ENCODE results near the gene SUCO. TPM values are rescaled to one million over a fixed set of nuclear protein-coding genes. Genes with fewer than 3 reads are reported as not detected.

The SUCO gene
- total and polyA plus RNA-seq, 2 donors (not counting 1 experiment from before 2014, with no cell fraction given): 5.5 to 59.7 TPM

DNA sequence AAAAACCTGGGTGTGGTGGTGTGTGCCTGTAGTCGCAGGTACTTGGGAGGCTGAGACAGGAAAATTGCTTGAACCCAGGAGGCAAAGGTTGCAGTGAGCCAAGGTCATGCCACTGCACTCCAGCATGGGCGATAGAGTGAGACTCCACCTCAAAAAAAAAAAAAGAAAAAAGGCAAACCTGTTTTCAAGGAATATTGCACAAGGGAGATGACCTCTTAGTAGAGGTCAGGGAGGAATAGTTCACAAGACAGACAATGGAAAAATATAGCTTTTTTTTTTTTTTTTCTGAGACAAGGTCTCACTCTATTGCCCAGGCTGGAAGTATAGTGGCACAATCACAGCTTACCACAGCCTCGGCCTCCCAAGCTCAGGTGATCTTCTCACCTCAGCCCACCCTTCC, 22.5 kb upstream of the SUCO start:
- POLR2A ChIA-PET: no interaction called here
- H3K27me3 Mint-ChIP-seq: peaks cover 3% of the 10 kb centered on the region

GRCh38 chr1:172512591-172512990, 20.4 kb upstream of the SUCO start:
- Histone ChIP-seq H2AFZ (ENCODE audit: insufficient read depth, low read depth, low read length, poor library complexity, severe bottlenecking) (no peak overlapping the region), H3K27ac (ENCODE audit: low read length in 2 of 2) (no peak overlapping the region), H3K4me1 (ENCODE audit: control insufficient read depth in 2 of 2, insufficient read depth in 2 of 2, low read length in 2 of 2) (no peaks in the 10 kb centered on the region), H3K27me3 (replicated peaks in 1 of 4; ENCODE audit: control extremely low read depth in 1 of 4, control insufficient read depth in 3 of 4, insufficient read depth in 4 of 4, low read length in 3 of 4) (peaks cover 0 to 2% (median 0%) of the 10 kb centered on the region in 4 experiments), H3K9ac (ENCODE audit: low read length) (no peak overlapping the region), H3K36me3 (replicated peaks in 1 of 2; ENCODE audit: control extremely low read depth in 1 of 2, control insufficient read depth in 1 of 2, extremely low read depth in 1 of 2, insufficient read depth in 2 of 2, low read length in 1 of 2) (no peaks in the 10 kb centered on the region), H3K4me3 (ENCODE audit: control extremely low read depth in 1 of 5, extremely low read depth in 1 of 5, insufficient read depth in 1 of 5, low read depth in 2 of 5, low read length in 4 of 5) (no peak overlapping the region), H3K9me3 (ENCODE audit: control extremely low read depth in 1 of 3, control insufficient read depth in 2 of 3, insufficient read depth in 1 of 3, low read length in 2 of 3) (no peaks in the 10 kb centered on the region), H3K4me2 (replicated peaks; ENCODE audit: low read depth, low read length, poor library complexity, severe bottlenecking) (no peak overlapping the region), H3K79me2 (ENCODE audit: control insufficient read depth, insufficient read depth, low read length) (no peaks in the 10 kb centered on the region), H4K20me1 (ENCODE audit: control insufficient read depth, insufficient read depth, low read length, poor library complexity, severe bottlenecking) (no peaks in the 10 kb centered on the region)
- DNase-seq: no peak
- POLR2A ChIA-PET: no interaction called here
- no peak overlapping the region for H3K27ac Mint-ChIP-seq
- intact Hi-C loops (cut with micrococcal nuclease): no loop called here
- H3K27me3 Mint-ChIP-seq: peaks cover 3% of the 10 kb centered on the region
- TF ChIP-seq EZH2 (IDR thresholded peaks at IDR 0.05; ENCODE audit: borderline replicate concordance, insufficient read depth, low read depth, low read length, poor library complexity, severe bottlenecking): no peak
- H3K4me3 Mint-ChIP-seq: no peak overlapping the region
- CTCF ChIA-PET: interaction anchor here (0.7 to 1.0 kb wide), 2 partner anchors 25 to 529 kb away, joined by 3 read pairs; no protein-coding TSS in a partner anchor
- no peaks in the 10 kb centered on the region for H3K9me3 Mint-ChIP-seq (ENCODE audit: insufficient read depth)
- H3K4me1 Mint-ChIP-seq: no peaks in the 10 kb centered on the region
- ATAC-seq (ENCODE audit: low read depth): no peak

More for the DNA sequence above, 22.5 kb upstream of the SUCO start:
- Histone ChIP-seq H3K27me3 (replicated peaks in 1 of 4; ENCODE audit: control extremely low read depth in 1 of 4, control insufficient read depth in 3 of 4, insufficient read depth in 4 of 4, low read length in 3 of 4) (peaks cover 0 to 2% (median 0%) of the 10 kb centered on the region in 4 experiments), H4K20me1 (ENCODE audit: control insufficient read depth, insufficient read depth, low read length, poor library complexity, severe bottlenecking) (no peaks in the 10 kb centered on the region), H3K9ac (ENCODE audit: low read length) (no peak overlapping the region), H2AFZ (ENCODE audit: insufficient read depth, low read depth, low read length, poor library complexity, severe bottlenecking) (no peak overlapping the region), H3K27ac (ENCODE audit: low read length in 2 of 2) (no peak overlapping the region), H3K4me3 (ENCODE audit: control extremely low read depth in 1 of 5, extremely low read depth in 1 of 5, insufficient read depth in 1 of 5, low read depth in 2 of 5, low read length in 4 of 5) (no peak overlapping the region), H3K36me3 (replicated peaks in 1 of 2; ENCODE audit: control extremely low read depth in 1 of 2, control insufficient read depth in 1 of 2, extremely low read depth in 1 of 2, insufficient read depth in 2 of 2, low read length in 1 of 2) (no peaks in the 10 kb centered on the region), H3K4me1 (ENCODE audit: control insufficient read depth in 2 of 2, insufficient read depth in 2 of 2, low read length in 2 of 2) (no peaks in the 10 kb centered on the region), H3K9me3 (ENCODE audit: control extremely low read depth in 1 of 3, control insufficient read depth in 2 of 3, insufficient read depth in 1 of 3, low read length in 2 of 3) (no peaks in the 10 kb centered on the region), H3K4me2 (replicated peaks; ENCODE audit: low read depth, low read length, poor library complexity, severe bottlenecking) (no peak overlapping the region), H3K79me2 (ENCODE audit: control insufficient read depth, insufficient read depth, low read length) (no peaks in the 10 kb centered on the region)
- H3K4me3 Mint-ChIP-seq: no peak overlapping the region
- no peak overlapping the region for H3K27ac Mint-ChIP-seq
- no peak for TF ChIP-seq CTCF (IDR thresholded peaks at IDR 0.05)
- TF ChIP-seq EZH2 (IDR thresholded peaks at IDR 0.05; ENCODE audit: borderline replicate concordance, insufficient read depth, low read depth, low read length, poor library complexity, severe bottlenecking): no peak
- H3K4me1 Mint-ChIP-seq: no peaks in the 10 kb centered on the region
- no peak for ATAC-seq (ENCODE audit: low read depth)
- H3K9me3 Mint-ChIP-seq (ENCODE audit: insufficient read depth): no peaks in the 10 kb centered on the region
- 63% methylated on average over 1 of the region's 3 CpGs for WGBS (ENCODE audit: insufficient coverage)
- intact Hi-C loops (cut with micrococcal nuclease): no loop called here
- DNase-seq: no peak
- CTCF ChIA-PET: interaction anchor here (0.6 kb wide), 1 partner anchor 38 kb away, joined by 3 read pairs; no protein-coding TSS in a partner anchor
